B cell (primary cell): ENCODE results near the gene LHPP.

Source experiments
- CTCF ChIP-seq: fragments of 200-600 bp; IDR thresholded peaks from one replicate; pipeline ENCODE4 v1.8.0; 2022; ENCODE audit warnings: antibody characterized with exemption, mild to moderate bottlenecking
- EZH2 ChIP-seq: IDR thresholded peaks from 2 replicates; pipeline ENCODE4 v1.6.1; 2012; ENCODE audit warnings: borderline replicate concordance, low read depth, mild to moderate bottlenecking, moderate library complexity, low read length; ENCODE audit not compliant: insufficient read depth, poor library complexity, severe bottlenecking

- TF ChIP-seq CTCF = no peak
- TF ChIP-seq EZH2 = no peak
Observed at GRCh38 chr10:124592736-124593430, 131.3 kb downstream of the LHPP start.
